PC-3 (cell line): Measurements from ENCODE around the gene GALNT18.

Source experiments
- CTCF ChIP-seq: fragments of 300-600 bp; sonication (generic); conservative IDR thresholded peaks from 2 replicates; pipeline ENCODE4 v1.5.1; 2017; ENCODE audit warnings: antibody characterized with exemption, low read depth, mild to moderate bottlenecking, low read length
- EZH2 ChIP-seq: fragments of 300-600 bp; sonication (generic); IDR thresholded peaks from one replicate; pipeline ENCODE4 v1.6.1; 2017; ENCODE audit warnings: antibody characterized with exemption, mild to moderate bottlenecking, low read length; ENCODE audit not compliant: unreplicated experiment
- EZH2phosphoT487 ChIP-seq: fragments of 300-600 bp; sonication (generic); IDR thresholded peaks from 2 replicates; pipeline ENCODE4 v1.6.1; 2018; ENCODE audit warnings: mild to moderate bottlenecking, antibody characterized with exemption, low read length, borderline replicate concordance

- TF ChIP-seq CTCF = no peak
- no peak for TF ChIP-seq EZH2
- no peak for TF ChIP-seq EZH2phosphoT487
Observed at GRCh38 chr11:11521306-11522002, 100.4 kb downstream of the GALNT18 start.
